Measurements from ENCODE around the gene OTUD4.

The OTUD4 gene

GRCh38 chr4:145217349-145217748 is 37.0 kb upstream of the OTUD4 start:
- H3K4me1 ChIP-seq (ENCODE audit: control insufficient read depth, low read depth, low read length) = no peaks in the 10 kb centered on the region
- H3K9ac ChIP-seq (ENCODE audit: low read length) = no peak overlapping the region
- H3K36me3 ChIP-seq (ENCODE audit: control insufficient read depth, insufficient read depth, low read length) = no peaks in the 10 kb centered on the region
- H4K5ac ChIP-seq (ENCODE audit: low read length) = no peak overlapping the region
- H3K4me3 ChIP-seq (ENCODE audit: low read length) = no peak overlapping the region
- no peaks in the 10 kb centered on the region for H3K79me2 ChIP-seq (ENCODE audit: control insufficient read depth, insufficient read depth, low read length)
- no peak overlapping the region for H2BK5ac ChIP-seq (ENCODE audit: low read length)
- H3K23ac ChIP-seq (ENCODE audit: low read length) = no peak overlapping the region
- no peak overlapping the region for H2BK120ac ChIP-seq (ENCODE audit: low read depth, low read length)
- H3K79me1 ChIP-seq (ENCODE audit: low read length) = no peaks in the 10 kb centered on the region
- H2BK15ac ChIP-seq (replicated peaks; ENCODE audit: low read depth) = no peak overlapping the region
- no peak overlapping the region for H3K4ac ChIP-seq (ENCODE audit: low read depth, low read length)
- H2AK5ac ChIP-seq (ENCODE audit: low read length) = no peak overlapping the region
- no peak overlapping the region for H4K8ac ChIP-seq (ENCODE audit: low read depth, low read length)
- no peak overlapping the region for H3K18ac ChIP-seq (ENCODE audit: low read length)
- WGBS (ENCODE audit: extremely low coverage, insufficient coverage, low lambda C conversion rate) = no CpG with 5 or more reads among the region's 1 CpG
- H3K4me2 ChIP-seq (ENCODE audit: low read length) = no peak overlapping the region
- no peak overlapping the region for H3K27ac ChIP-seq (ENCODE audit: low read depth, low read length)
- no peaks in the 10 kb centered on the region for H3K27me3 ChIP-seq (ENCODE audit: insufficient read depth, low read length, poor library complexity)
- H3K56ac ChIP-seq (ENCODE audit: low read length) = no peak overlapping the region
- DNase-seq = no peak

- H3K79me1 ChIP-seq (ENCODE audit: low read length) = no peaks in the 10 kb centered on the region
- H2BK15ac ChIP-seq (replicated peaks; ENCODE audit: low read depth) = no peak overlapping the region
- H3K27me3 ChIP-seq (ENCODE audit: insufficient read depth, low read length, poor library complexity) = no peaks in the 10 kb centered on the region
- no peak overlapping the region for H3K4me2 ChIP-seq (ENCODE audit: low read length)
- no peaks in the 10 kb centered on the region for H3K4me1 ChIP-seq (ENCODE audit: control insufficient read depth, low read depth, low read length)
- H3K56ac ChIP-seq (ENCODE audit: low read length) = no peak overlapping the region
- H2BK120ac ChIP-seq (ENCODE audit: low read depth, low read length) = no peak overlapping the region
- H3K9ac ChIP-seq (ENCODE audit: low read length) = no peak overlapping the region
- H3K4ac ChIP-seq (ENCODE audit: low read depth, low read length) = no peak overlapping the region
- no peaks in the 10 kb centered on the region for H3K79me2 ChIP-seq (ENCODE audit: control insufficient read depth, insufficient read depth, low read length)
- H2BK5ac ChIP-seq (ENCODE audit: low read length) = no peak overlapping the region
- H2AK5ac ChIP-seq (ENCODE audit: low read length) = no peak overlapping the region
- H4K5ac ChIP-seq (ENCODE audit: low read length) = no peak overlapping the region
- no peak overlapping the region for H3K27ac ChIP-seq (ENCODE audit: low read depth, low read length)
- H3K23ac ChIP-seq (ENCODE audit: low read length) = no peak overlapping the region
- H3K4me3 ChIP-seq (ENCODE audit: low read length) = no peak overlapping the region
- no peak overlapping the region for H3K18ac ChIP-seq (ENCODE audit: low read length)
- no peaks in the 10 kb centered on the region for H3K36me3 ChIP-seq (ENCODE audit: control insufficient read depth, insufficient read depth, low read length)
- no peak overlapping the region for H4K8ac ChIP-seq (ENCODE audit: low read depth, low read length)
- DNase-seq = no peak
Observed at GRCh38 chr4:145216535-145216934, 36.1 kb upstream of the OTUD4 start.

- no peak overlapping the region for H3K18ac ChIP-seq (ENCODE audit: low read length)
- H3K79me2 ChIP-seq (ENCODE audit: control insufficient read depth, insufficient read depth, low read length) = no peaks in the 10 kb centered on the region
- H4K5ac ChIP-seq (ENCODE audit: low read length) = no peak overlapping the region
- H2BK15ac ChIP-seq (replicated peaks; ENCODE audit: low read depth) = no peak overlapping the region
- no peak overlapping the region for H3K4me2 ChIP-seq (ENCODE audit: low read length)
- H3K27me3 ChIP-seq (ENCODE audit: insufficient read depth, low read length, poor library complexity) = no peaks in the 10 kb centered on the region
- H3K4me1 ChIP-seq (ENCODE audit: control insufficient read depth, low read depth, low read length) = no peaks in the 10 kb centered on the region
- no peak overlapping the region for H3K9ac ChIP-seq (ENCODE audit: low read length)
- H3K27ac ChIP-seq (ENCODE audit: low read depth, low read length) = no peak overlapping the region
- no CpG with 5 or more reads among the region's 2 CpGs for WGBS (ENCODE audit: extremely low coverage, insufficient coverage, low lambda C conversion rate)
- no peak overlapping the region for H3K4ac ChIP-seq (ENCODE audit: low read depth, low read length)
- no peak overlapping the region for H3K56ac ChIP-seq (ENCODE audit: low read length)
- H2BK5ac ChIP-seq (ENCODE audit: low read length) = no peak overlapping the region
- H3K23ac ChIP-seq (ENCODE audit: low read length) = no peak overlapping the region
- no peak for DNase-seq
- no peak overlapping the region for H4K8ac ChIP-seq (ENCODE audit: low read depth, low read length)
- H3K36me3 ChIP-seq (ENCODE audit: control insufficient read depth, insufficient read depth, low read length) = no peaks in the 10 kb centered on the region
- no peak overlapping the region for H2BK120ac ChIP-seq (ENCODE audit: low read depth, low read length)
- no peak overlapping the region for H2AK5ac ChIP-seq (ENCODE audit: low read length)
- no peak overlapping the region for H3K4me3 ChIP-seq (ENCODE audit: low read length)
- H3K79me1 ChIP-seq (ENCODE audit: low read length) = no peaks in the 10 kb centered on the region
Observed at GRCh38 chr4:145213245-145213644, 32.9 kb upstream of the OTUD4 start.

- no CpG with 5 or more reads among the region's 2 CpGs for WGBS (ENCODE audit: extremely low coverage, insufficient coverage, low lambda C conversion rate)
- Histone ChIP-seq H2AK5ac (ENCODE audit: low read length) (no peak overlapping the region), H3K4me2 (ENCODE audit: low read length) (no peak overlapping the region), H3K4ac (ENCODE audit: low read depth, low read length) (no peak overlapping the region), H3K4me1 (ENCODE audit: control insufficient read depth, low read depth, low read length) (no peaks in the 10 kb centered on the region), H3K9ac (ENCODE audit: low read length) (no peak overlapping the region), H4K8ac (ENCODE audit: low read depth, low read length) (no peak overlapping the region), H3K27me3 (ENCODE audit: insufficient read depth, low read length, poor library complexity) (no peaks in the 10 kb centered on the region), H2BK120ac (ENCODE audit: low read depth, low read length) (no peak overlapping the region), H2BK15ac (replicated peaks; ENCODE audit: low read depth) (no peak overlapping the region), H3K27ac (ENCODE audit: low read depth, low read length) (no peak overlapping the region), H3K18ac (ENCODE audit: low read length) (no peak overlapping the region), H2BK5ac (ENCODE audit: low read length) (no peak overlapping the region), H4K5ac (ENCODE audit: low read length) (no peak overlapping the region), H3K4me3 (ENCODE audit: low read length) (no peak overlapping the region), H3K23ac (ENCODE audit: low read length) (no peak overlapping the region), H3K36me3 (ENCODE audit: control insufficient read depth, insufficient read depth, low read length) (no peaks in the 10 kb centered on the region), H3K79me2 (ENCODE audit: control insufficient read depth, insufficient read depth, low read length) (no peaks in the 10 kb centered on the region), H3K56ac (ENCODE audit: low read length) (no peak overlapping the region), H3K79me1 (ENCODE audit: low read length) (no peaks in the 10 kb centered on the region)
- no peak for DNase-seq
Observed at GRCh38 chr4:145207934-145208333, 27.5 kb upstream of the OTUD4 start.

GRCh38 chr4:145203410-145203809 is 23.0 kb upstream of the OTUD4 start:
- H3K36me3 ChIP-seq (ENCODE audit: control insufficient read depth, insufficient read depth, low read length) = no peaks in the 10 kb centered on the region
- H3K27ac ChIP-seq (ENCODE audit: low read depth, low read length) = no peak overlapping the region
- H2BK120ac ChIP-seq (ENCODE audit: low read depth, low read length) = no peak overlapping the region
- H3K23ac ChIP-seq (ENCODE audit: low read length) = no peak overlapping the region
- H3K79me1 ChIP-seq (ENCODE audit: low read length) = no peaks in the 10 kb centered on the region
- no peak overlapping the region for H3K4me2 ChIP-seq (ENCODE audit: low read length)
- no peak overlapping the region for H4K8ac ChIP-seq (ENCODE audit: low read depth, low read length)
- H2AK5ac ChIP-seq (ENCODE audit: low read length) = no peak overlapping the region
- H2BK15ac ChIP-seq (replicated peaks; ENCODE audit: low read depth) = no peak overlapping the region
- no peak overlapping the region for H2BK5ac ChIP-seq (ENCODE audit: low read length)
- no peaks in the 10 kb centered on the region for H3K79me2 ChIP-seq (ENCODE audit: control insufficient read depth, insufficient read depth, low read length)
- WGBS (ENCODE audit: extremely low coverage, insufficient coverage, low lambda C conversion rate) = no CpG with 5 or more reads among the region's 9 CpGs
- no peaks in the 10 kb centered on the region for H3K27me3 ChIP-seq (ENCODE audit: insufficient read depth, low read length, poor library complexity)
- H3K9ac ChIP-seq (ENCODE audit: low read length) = no peak overlapping the region
- no peak overlapping the region for H3K4me3 ChIP-seq (ENCODE audit: low read length)
- no peaks in the 10 kb centered on the region for H3K4me1 ChIP-seq (ENCODE audit: control insufficient read depth, low read depth, low read length)
- H4K5ac ChIP-seq (ENCODE audit: low read length) = no peak overlapping the region
- no peak overlapping the region for H3K18ac ChIP-seq (ENCODE audit: low read length)
- no peak overlapping the region for H3K4ac ChIP-seq (ENCODE audit: low read depth, low read length)
- DNase-seq = no peak
- no peak overlapping the region for H3K56ac ChIP-seq (ENCODE audit: low read length)

GRCh38 chr4:145200366-145200765 is 20.0 kb upstream of the OTUD4 start:
- H2BK5ac ChIP-seq (ENCODE audit: low read length) = no peak overlapping the region
- H2AK5ac ChIP-seq (ENCODE audit: low read length) = no peak overlapping the region
- peak overlapping the region; percentile 40 for H4K5ac ChIP-seq (ENCODE audit: low read length)
- no peak overlapping the region for H2BK15ac ChIP-seq (replicated peaks; ENCODE audit: low read depth)
- no peaks in the 10 kb centered on the region for H3K36me3 ChIP-seq (ENCODE audit: control insufficient read depth, insufficient read depth, low read length)
- H3K79me2 ChIP-seq (ENCODE audit: control insufficient read depth, insufficient read depth, low read length) = no peaks in the 10 kb centered on the region
- H3K79me1 ChIP-seq (ENCODE audit: low read length) = no peaks in the 10 kb centered on the region
- no peaks in the 10 kb centered on the region for H3K27me3 ChIP-seq (ENCODE audit: insufficient read depth, low read length, poor library complexity)
- no peak for DNase-seq
- H3K27ac ChIP-seq (ENCODE audit: low read depth, low read length) = no peak overlapping the region
- no peak overlapping the region for H3K23ac ChIP-seq (ENCODE audit: low read length)
- WGBS (ENCODE audit: extremely low coverage, insufficient coverage, low lambda C conversion rate) = no CpG with 5 or more reads among the region's 4 CpGs
- no peak overlapping the region for H3K4me3 ChIP-seq (ENCODE audit: low read length)
- H3K4ac ChIP-seq (ENCODE audit: low read depth, low read length) = no peak overlapping the region
- H4K8ac ChIP-seq (ENCODE audit: low read depth, low read length) = no peak overlapping the region
- H2BK120ac ChIP-seq (ENCODE audit: low read depth, low read length) = no peak overlapping the region
- H3K4me2 ChIP-seq (ENCODE audit: low read length) = no peak overlapping the region
- no peaks in the 10 kb centered on the region for H3K4me1 ChIP-seq (ENCODE audit: control insufficient read depth, low read depth, low read length)
- H3K9ac ChIP-seq (ENCODE audit: low read length) = no peak overlapping the region
- no peak overlapping the region for H3K18ac ChIP-seq (ENCODE audit: low read length)
- H3K56ac ChIP-seq (ENCODE audit: low read length) = no peak overlapping the region
